GM12874 (cell line): ENCODE data around the gene FIGN.

Experiments
- TF ChIP-seq, protein P1 (sequence below): IDR thresholded peaks from 2 replicates; pipeline ENCODE4 v1.5.1; 2011; ENCODE audit warnings: low read depth, mild to moderate bottlenecking, control low read depth, low read length, moderate library complexity; ENCODE audit not compliant: insufficient read depth

FIGN gene

DNA sequence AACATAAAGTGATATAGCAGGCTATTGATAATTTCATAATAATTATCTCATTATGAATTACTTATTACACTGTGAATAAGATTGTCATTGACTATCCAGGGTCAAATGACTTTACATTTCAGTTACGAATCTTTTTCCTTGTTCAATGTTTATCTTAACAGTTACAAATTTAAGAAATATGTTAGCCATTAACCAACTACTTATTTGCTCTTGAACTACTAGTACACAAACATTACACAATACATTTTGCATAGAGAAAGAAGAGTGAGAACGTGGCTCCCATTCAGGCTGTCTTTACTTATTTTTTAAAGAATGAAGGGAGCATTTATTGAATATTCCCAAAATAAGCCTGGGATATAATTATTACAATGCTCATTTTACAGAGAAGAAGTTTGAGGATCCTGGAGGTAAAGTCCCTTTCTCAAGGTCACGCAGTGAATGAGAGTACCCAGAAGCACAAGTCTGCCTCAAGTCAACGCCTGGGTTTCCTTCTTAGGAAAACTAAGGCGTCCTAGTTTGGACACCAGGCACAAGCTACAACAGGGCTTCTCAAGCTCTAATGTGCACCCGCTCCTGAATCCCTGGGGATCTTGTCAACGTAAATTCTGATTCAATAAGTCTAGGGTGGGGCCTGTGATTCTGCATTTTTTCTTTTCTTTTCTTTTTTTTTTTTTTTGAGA lies 164.2 kb downstream of the FIGN start:
- TF ChIP-seq, protein P1, sequence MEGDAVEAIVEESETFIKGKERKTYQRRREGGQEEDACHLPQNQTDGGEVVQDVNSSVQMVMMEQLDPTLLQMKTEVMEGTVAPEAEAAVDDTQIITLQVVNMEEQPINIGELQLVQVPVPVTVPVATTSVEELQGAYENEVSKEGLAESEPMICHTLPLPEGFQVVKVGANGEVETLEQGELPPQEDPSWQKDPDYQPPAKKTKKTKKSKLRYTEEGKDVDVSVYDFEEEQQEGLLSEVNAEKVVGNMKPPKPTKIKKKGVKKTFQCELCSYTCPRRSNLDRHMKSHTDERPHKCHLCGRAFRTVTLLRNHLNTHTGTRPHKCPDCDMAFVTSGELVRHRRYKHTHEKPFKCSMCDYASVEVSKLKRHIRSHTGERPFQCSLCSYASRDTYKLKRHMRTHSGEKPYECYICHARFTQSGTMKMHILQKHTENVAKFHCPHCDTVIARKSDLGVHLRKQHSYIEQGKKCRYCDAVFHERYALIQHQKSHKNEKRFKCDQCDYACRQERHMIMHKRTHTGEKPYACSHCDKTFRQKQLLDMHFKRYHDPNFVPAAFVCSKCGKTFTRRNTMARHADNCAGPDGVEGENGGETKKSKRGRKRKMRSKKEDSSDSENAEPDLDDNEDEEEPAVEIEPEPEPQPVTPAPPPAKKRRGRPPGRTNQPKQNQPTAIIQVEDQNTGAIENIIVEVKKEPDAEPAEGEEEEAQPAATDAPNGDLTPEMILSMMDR: no peak

DNA sequence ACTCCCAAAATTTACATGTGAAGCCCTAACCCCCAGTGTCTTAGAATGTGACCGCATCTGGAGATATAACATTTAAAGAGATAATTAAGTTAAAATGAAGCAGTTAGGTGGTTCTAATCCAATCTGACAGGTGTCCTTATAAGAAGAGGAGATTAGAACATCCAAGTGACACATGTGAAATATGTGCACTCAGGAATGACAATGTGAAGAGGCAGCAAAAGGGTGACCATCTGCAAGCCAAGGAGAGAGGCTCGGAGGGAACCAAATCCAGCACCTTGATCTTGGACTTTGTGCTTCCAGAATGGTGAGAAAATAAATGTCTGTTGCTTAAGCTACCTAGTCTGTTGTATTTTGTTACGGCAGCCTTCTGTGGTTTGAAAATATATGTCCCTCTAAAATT lies 165.4 kb downstream of the FIGN start:
- TF ChIP-seq, protein P1: no peak

DNA sequence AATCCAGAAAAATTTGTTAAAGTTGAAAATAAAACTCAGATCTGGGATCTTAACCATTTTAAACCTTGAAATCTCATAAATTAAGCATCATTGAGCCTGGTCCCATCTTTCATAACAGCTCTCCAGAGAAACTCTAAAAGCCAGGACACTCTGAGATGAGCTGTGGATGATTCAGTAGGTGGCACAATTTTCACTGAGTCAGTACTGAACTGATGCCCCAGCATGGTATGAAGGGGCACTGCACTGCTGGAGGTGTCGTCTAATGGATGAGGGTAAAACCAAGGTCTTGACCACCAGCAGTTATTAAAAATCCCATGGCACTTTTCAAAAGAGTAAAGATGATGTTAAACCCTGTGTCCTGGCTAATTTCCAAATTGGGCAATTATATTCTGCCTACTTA lies 170.6 kb downstream of the FIGN start:
- TF ChIP-seq, protein P1: no peak

DNA sequence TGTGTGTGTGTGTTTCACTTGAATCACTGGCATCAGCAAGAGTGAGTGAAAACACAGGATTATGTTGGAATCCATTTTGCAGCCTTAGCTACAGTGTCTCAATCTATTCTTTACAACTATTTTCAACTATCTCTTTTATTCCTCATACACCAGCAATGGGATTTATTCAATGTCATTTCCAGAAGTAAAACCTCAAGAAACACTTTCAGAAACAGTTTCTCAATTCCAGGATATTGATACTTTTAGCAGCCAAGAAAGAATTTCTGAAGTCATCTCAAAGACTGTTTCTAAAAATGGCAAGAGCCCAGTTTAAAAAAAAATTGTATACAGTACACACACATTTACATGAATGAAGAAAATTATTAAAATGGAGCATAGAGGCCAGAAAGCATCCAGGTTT lies 171.6 kb downstream of the FIGN start:
- TF ChIP-seq, protein P1: no peak

DNA sequence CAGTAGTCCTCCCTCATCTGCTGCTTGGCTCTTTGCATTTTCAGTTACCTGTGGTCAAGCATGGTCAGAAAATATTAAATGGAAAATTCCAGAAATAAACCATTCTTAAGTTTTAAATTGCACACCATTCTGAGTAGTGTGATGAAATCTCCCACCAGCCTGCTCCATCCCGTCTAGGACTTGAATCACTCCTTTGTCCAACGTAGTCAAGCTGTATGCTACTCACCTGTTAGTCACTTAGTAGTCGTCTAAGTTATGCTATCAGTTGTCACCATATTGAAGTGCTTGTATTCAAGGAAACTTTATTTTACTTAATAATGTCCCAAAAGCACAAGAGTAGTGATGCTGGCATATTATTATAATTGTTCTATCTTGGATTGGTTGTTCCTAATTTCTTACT lies 172.5 kb downstream of the FIGN start:
- TF ChIP-seq, protein P1: no peak

DNA sequence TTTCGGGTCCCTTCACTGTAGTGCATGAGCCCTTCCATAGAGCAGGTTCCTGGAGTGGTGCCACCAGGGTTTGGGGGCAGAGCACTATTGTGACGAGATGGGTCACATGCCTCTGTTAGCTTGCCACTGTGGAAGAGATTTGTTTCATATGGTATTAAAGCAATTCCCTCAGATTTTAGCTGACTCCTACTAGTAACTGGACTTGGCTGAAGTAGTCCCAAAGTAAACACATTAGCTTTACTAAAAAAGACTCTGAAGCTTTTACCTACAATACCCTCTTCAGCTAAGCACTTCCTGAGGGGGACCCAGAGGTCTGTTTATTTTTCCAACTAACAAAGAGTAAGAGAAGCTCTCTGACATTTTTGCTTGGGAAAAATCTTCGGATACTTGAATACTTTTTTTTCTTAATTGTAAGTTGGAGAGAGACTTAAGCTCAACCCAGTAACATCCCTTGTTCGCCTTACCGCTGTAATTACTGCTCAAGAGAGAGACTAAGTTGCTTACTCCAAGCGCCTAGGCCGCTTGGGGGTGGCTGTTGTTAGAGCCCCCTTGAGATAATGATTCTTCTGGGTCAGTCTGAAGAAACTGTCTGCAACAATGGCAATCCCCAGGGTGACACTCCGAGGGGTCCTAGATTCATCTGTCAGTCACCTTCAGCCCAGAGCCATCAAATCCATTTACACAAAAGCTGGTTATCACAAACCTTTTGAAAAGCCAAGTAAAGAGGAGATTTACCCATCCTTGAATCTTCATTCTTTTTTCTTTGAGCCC lies 177.4 kb downstream of the FIGN start:
- TF ChIP-seq, protein P1: no peak

DNA sequence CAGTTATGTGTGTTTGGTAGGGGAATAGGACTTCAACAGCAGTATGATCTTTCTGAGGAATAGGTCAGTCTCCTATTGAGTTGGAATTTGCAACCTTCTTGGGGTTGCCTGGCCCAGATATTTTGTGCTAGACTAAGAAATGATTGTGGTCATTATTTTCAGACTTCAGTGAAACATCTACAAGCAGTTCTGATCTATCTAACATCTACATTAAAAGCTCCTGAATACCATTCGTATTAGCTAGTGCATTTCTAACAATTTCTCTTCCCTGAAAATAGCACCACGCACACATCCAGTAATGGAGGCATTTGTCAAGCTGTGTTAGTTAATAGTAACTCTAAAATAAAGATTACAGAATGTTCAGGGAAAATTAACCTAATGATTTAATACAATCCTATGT lies 179.3 kb downstream of the FIGN start:
- TF ChIP-seq, protein P1: no peak
